Measurements from ENCODE around the gene TMEM203. TPM values are rescaled to one million over a fixed set of nuclear protein-coding genes. Genes with fewer than 3 reads are reported as not detected.

Gene TMEM203
- polyA plus RNA-seq, 1 experiment: 43.8 TPM

- Histone ChIP-seq H3K4me3 (ENCODE audit: low read depth, low read length) (no peak overlapping the region), H3K27me3 (ENCODE audit: control insufficient read depth, insufficient read depth, low read length) (no peaks in the 10 kb centered on the region; the same call in 1 of the 2 replicates), H3K36me3 (ENCODE audit: control insufficient read depth, insufficient read depth, low read length) (peaks cover 3% of the 10 kb centered on the region)
- POLR2A ChIA-PET: interaction anchor here (0.6 kb wide), 1 partner anchor 12 kb away, joined by 3 read pairs; no protein-coding TSS in a partner anchor
- TF ChIP-seq, protein P1, sequence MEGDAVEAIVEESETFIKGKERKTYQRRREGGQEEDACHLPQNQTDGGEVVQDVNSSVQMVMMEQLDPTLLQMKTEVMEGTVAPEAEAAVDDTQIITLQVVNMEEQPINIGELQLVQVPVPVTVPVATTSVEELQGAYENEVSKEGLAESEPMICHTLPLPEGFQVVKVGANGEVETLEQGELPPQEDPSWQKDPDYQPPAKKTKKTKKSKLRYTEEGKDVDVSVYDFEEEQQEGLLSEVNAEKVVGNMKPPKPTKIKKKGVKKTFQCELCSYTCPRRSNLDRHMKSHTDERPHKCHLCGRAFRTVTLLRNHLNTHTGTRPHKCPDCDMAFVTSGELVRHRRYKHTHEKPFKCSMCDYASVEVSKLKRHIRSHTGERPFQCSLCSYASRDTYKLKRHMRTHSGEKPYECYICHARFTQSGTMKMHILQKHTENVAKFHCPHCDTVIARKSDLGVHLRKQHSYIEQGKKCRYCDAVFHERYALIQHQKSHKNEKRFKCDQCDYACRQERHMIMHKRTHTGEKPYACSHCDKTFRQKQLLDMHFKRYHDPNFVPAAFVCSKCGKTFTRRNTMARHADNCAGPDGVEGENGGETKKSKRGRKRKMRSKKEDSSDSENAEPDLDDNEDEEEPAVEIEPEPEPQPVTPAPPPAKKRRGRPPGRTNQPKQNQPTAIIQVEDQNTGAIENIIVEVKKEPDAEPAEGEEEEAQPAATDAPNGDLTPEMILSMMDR (IDR thresholded peaks at IDR 0.05; ENCODE audit: insufficient read depth, low read depth, low read length): no peak
- CTCF ChIA-PET: interaction anchor here (0.9 to 1.9 kb wide), 7 partner anchors 8 to 224 kb away, joined by 3 to 4 read pairs (median 4); partner anchors contain the start of genes TOR4A and TUBB4B
- no peak for DNase-seq (ENCODE audit: low read depth)
Measured at GRCh38 chr9:137252555-137253506, 47.4 kb upstream of the TMEM203 start.

- H3K4me3 ChIP-seq (ENCODE audit: low read depth, low read length): no peak overlapping the region
- peaks cover under 1% of the 10 kb centered on the region; the same call in 1 of the 2 replicates for H3K36me3 ChIP-seq (ENCODE audit: control insufficient read depth, insufficient read depth, low read length)
- POLR2A ChIA-PET: no interaction called here
- no peak for DNase-seq (ENCODE audit: low read depth)
- H3K27me3 ChIP-seq (ENCODE audit: control insufficient read depth, insufficient read depth, low read length): no peaks in the 10 kb centered on the region; the same call in 1 of the 2 replicates
- TF ChIP-seq, protein P1 (IDR thresholded peaks at IDR 0.05; ENCODE audit: insufficient read depth, low read depth, low read length): no peak
- CTCF ChIA-PET: interaction anchor here (1.3 to 1.5 kb wide), 2 partner anchors 9 to 15 kb away, joined by 4 to 5 read pairs; no protein-coding TSS in a partner anchor
Measured at GRCh38 chr9:137251490-137252268, 46.2 kb upstream of the TMEM203 start.

GRCh38 chr9:137251194-137251461 lies 45.7 kb upstream of the TMEM203 start, which contains the start of gene STPG3:
Gene STPG3, plus strand, starts transcription at chr9:137251286. Its CDS starts 1 bp downstream, at chr9:137251287.
- DNase-seq (ENCODE audit: low read depth): no peak
- Histone ChIP-seq H3K4me3 (ENCODE audit: low read depth, low read length) (no peak within 1 kb of the TSS), H3K36me3 (ENCODE audit: control insufficient read depth, insufficient read depth, low read length) (no peaks in the 10 kb centered on the region), H3K27me3 (ENCODE audit: control insufficient read depth, insufficient read depth, low read length) (no peaks in the 10 kb centered on the region; the same call in 1 of the 2 replicates)
- ChIA-PET POLR2A (no interaction called here), CTCF (interaction anchor here (1.3 to 3.5 kb wide), 2 partner anchors 8 to 14 kb away, joined by 5 to 14 read pairs; no protein-coding TSS in a partner anchor)
- TF ChIP-seq, protein P1 (IDR thresholded peaks at IDR 0.05; ENCODE audit: insufficient read depth, low read depth, low read length): no peak

- no peaks in the 10 kb centered on the region for H3K36me3 ChIP-seq (ENCODE audit: control insufficient read depth, insufficient read depth, low read length)
- H3K4me3 ChIP-seq (ENCODE audit: low read depth, low read length): no peak overlapping the region
- no peak for DNase-seq (ENCODE audit: low read depth)
- ChIA-PET POLR2A (no interaction called here), CTCF (interaction anchor here (1.3 to 3.5 kb wide), 2 partner anchors 8 to 14 kb away, joined by 5 to 14 read pairs; no protein-coding TSS in a partner anchor)
- H3K27me3 ChIP-seq (ENCODE audit: control insufficient read depth, insufficient read depth, low read length): no peaks in the 10 kb centered on the region; the same call in 1 of the 2 replicates
- TF ChIP-seq, protein P1 (IDR thresholded peaks at IDR 0.05; ENCODE audit: insufficient read depth, low read depth, low read length): no peak
Measured at GRCh38 chr9:137250329-137251193, 45.1 kb upstream of the TMEM203 start.

Measured in BJ (cell line).